H9 (cell line): Measurements from ENCODE around the gene IDH2. TPM values are rescaled to one million over a fixed set of nuclear protein-coding genes. Genes with fewer than 3 reads are reported as not detected.

ENCODE experiments used
- DNase-seq: peaks from one replicate; pipeline ENCODE4 v3.0.0-alpha.2; 2017
- H2AFZ ChIP-seq: one replicate; pipeline ENCODE4 v1.6.1; 2013; ENCODE audit warnings: mild to moderate bottlenecking, low read length, control low read depth, moderate library complexity
- H2AK5ac ChIP-seq: 2 replicates; pipeline ENCODE4 v1.6.1; 2013; ENCODE audit warnings: low read length, control low read depth, mixed read lengths; ENCODE audit not compliant: insufficient read length
- H2BK120ac ChIP-seq: one replicate; pipeline ENCODE4 v1.6.1; 2013; ENCODE audit warnings: low read depth, mild to moderate bottlenecking, low read length, control low read depth, inconsistent platforms; ENCODE audit not compliant: poor library complexity, severe bottlenecking
- H2BK12ac ChIP-seq: 2 replicates; pipeline ENCODE4 v1.6.1; 2013; ENCODE audit warnings: low read length, control low read depth, mixed read lengths, low read depth; ENCODE audit not compliant: insufficient read length
- H2BK15ac ChIP-seq: 2 replicates; pipeline ENCODE4 v1.6.1; 2013; ENCODE audit warnings: low read depth, low read length, control low read depth
- H2BK20ac ChIP-seq: one replicate; pipeline ENCODE4 v1.6.1; 2013; ENCODE audit warnings: low read depth, mild to moderate bottlenecking, low read length, control low read depth, inconsistent platforms; ENCODE audit not compliant: poor library complexity, severe bottlenecking
- H2BK5ac ChIP-seq: 2 replicates; pipeline ENCODE4 v1.6.1; 2013; ENCODE audit warnings: low read length, control low read depth, mixed read lengths; ENCODE audit not compliant: insufficient read length
- H3K14ac ChIP-seq: 2 replicates; pipeline ENCODE4 v1.6.1; 2013; ENCODE audit warnings: low read length, control low read depth; ENCODE audit not compliant: insufficient read depth
- H3K18ac ChIP-seq: 2 replicates; pipeline ENCODE4 v1.6.1; 2013; ENCODE audit warnings: low read depth, mild to moderate bottlenecking, mixed read lengths, low read length, control low read depth; ENCODE audit not compliant: insufficient read length
- H3K23ac ChIP-seq: 2 replicates; pipeline ENCODE4 v1.6.1; 2013; ENCODE audit warnings: low read length, control low read depth, mixed read lengths, low read depth; ENCODE audit not compliant: insufficient read length
- H3K23me2 ChIP-seq: 2 replicates; pipeline ENCODE4 v1.6.1; 2013; ENCODE audit warnings: low read depth, mild to moderate bottlenecking, mixed read lengths, low read length, control low read depth; ENCODE audit not compliant: insufficient read length, poor library complexity, severe bottlenecking
- H3K27ac ChIP-seq: 2 replicates; pipeline ENCODE4 v1.5.1; 2013; ENCODE audit warnings: low read length, control low read depth, mixed read lengths, low read depth; ENCODE audit not compliant: insufficient read length
- H3K27me3 ChIP-seq: 2 replicates; pipeline ENCODE4 v1.6.1; 2013; ENCODE audit warnings: low read length, control low read depth, inconsistent platforms; ENCODE audit not compliant: insufficient read depth
- H3K4ac ChIP-seq: 2 replicates; pipeline ENCODE4 v1.6.1; 2013; ENCODE audit warnings: low read depth, mild to moderate bottlenecking, control low read depth, inconsistent platforms, low read length, moderate library complexity
- H3K4me1 ChIP-seq: 2 replicates; pipeline ENCODE4 v1.6.1; 2013; ENCODE audit warnings: low read length, control low read depth, inconsistent platforms; ENCODE audit not compliant: insufficient read depth
- H3K4me2 ChIP-seq: 2 replicates; pipeline ENCODE4 v1.6.1; 2013; ENCODE audit warnings: low read length, control low read depth, mixed read lengths; ENCODE audit not compliant: insufficient read length, insufficient read depth
- H3K56ac ChIP-seq: 2 replicates; pipeline ENCODE4 v1.6.1; 2013; ENCODE audit warnings: low read depth, mild to moderate bottlenecking, mixed read lengths, low read length, control low read depth; ENCODE audit not compliant: insufficient read length
- H3K79me1 ChIP-seq: 2 replicates; pipeline ENCODE4 v1.6.1; 2013; ENCODE audit warnings: low read depth, mild to moderate bottlenecking, moderate library complexity, low read length, control low read depth, inconsistent platforms; ENCODE audit not compliant: insufficient read depth, poor library complexity, severe bottlenecking
- H3K79me2 ChIP-seq: 2 replicates; pipeline ENCODE4 v1.6.1; 2013; ENCODE audit warnings: low read length, control low read depth, inconsistent platforms; ENCODE audit not compliant: insufficient read depth
- H3K9ac ChIP-seq: 2 replicates; pipeline ENCODE4 v1.6.1; 2013; ENCODE audit warnings: low read length, control low read depth, mixed read lengths; ENCODE audit not compliant: insufficient read length; ENCODE audit errors: extremely low read depth
- H3K9me3 ChIP-seq: one replicate; pipeline ENCODE4 v1.6.1; 2013; ENCODE audit warnings: low read depth, low read length, inconsistent platforms; ENCODE audit not compliant: control insufficient read depth
- H3T11ph ChIP-seq: one replicate; pipeline ENCODE4 v1.6.1; 2013; ENCODE audit warnings: mild to moderate bottlenecking, low read length, control low read depth, inconsistent platforms
- H4K20me1 ChIP-seq: one replicate; pipeline ENCODE4 v1.6.1; 2013; ENCODE audit not compliant: control insufficient read depth, insufficient read length, insufficient read depth
- H4K5ac ChIP-seq: 2 replicates; pipeline ENCODE4 v1.6.1; 2013; ENCODE audit warnings: low read depth, mild to moderate bottlenecking, mixed read lengths, low read length, control low read depth; ENCODE audit not compliant: insufficient read length
- H4K8ac ChIP-seq: replicated peaks from 2 replicates; pipeline ENCODE4 v1.6.1; 2013; ENCODE audit warnings: low read length, control low read depth, mixed read lengths, low read depth; ENCODE audit not compliant: insufficient read length
- H4K91ac ChIP-seq: 2 replicates; pipeline ENCODE4 v1.6.1; 2013; ENCODE audit warnings: low read depth, mild to moderate bottlenecking, moderate library complexity, mixed read lengths, low read length, control low read depth; ENCODE audit not compliant: insufficient read length
- H3K27ac Mint-ChIP-seq, 3 experiments: 2 replicates in 2 of 3; 3 replicates in 1 of 3; pipeline ENCODE4 v1.8.0; 2020 to 2021; ENCODE audit warnings: mixed read lengths in 3 of 3, mild to moderate bottlenecking in 1 of 3, moderate library complexity in 1 of 3
- H3K27me3 Mint-ChIP-seq: 2 replicates; pipeline ENCODE4 v1.8.0; 2021; ENCODE audit warnings: low read depth, mild to moderate bottlenecking, moderate library complexity, mixed read lengths
- H3K36me3 Mint-ChIP-seq, 3 experiments: 2 replicates in 2 of 3; 3 replicates in 1 of 3; pipeline ENCODE4 v1.8.0; 2020 to 2021; ENCODE audit warnings: low read depth in 3 of 3, mixed read lengths in 3 of 3; ENCODE audit not compliant: insufficient read depth in 1 of 3
- H3K4me1 Mint-ChIP-seq, 2 experiments: 2 replicates each; pipeline ENCODE4 v1.8.0; 2020; ENCODE audit warnings: mixed read lengths in 2 of 2
- H3K4me3 Mint-ChIP-seq, 2 experiments: 2 replicates in 1 of 2; 3 replicates in 1 of 2; pipeline ENCODE4 v1.8.0; 2020 to 2021; ENCODE audit warnings: mild to moderate bottlenecking in 2 of 2, mixed read lengths in 2 of 2, moderate library complexity in 1 of 2
- H3K9me3 Mint-ChIP-seq, 2 experiments: 2 replicates in 1 of 2; 3 replicates in 1 of 2; pipeline ENCODE4 v1.8.0; 2020; ENCODE audit warnings: mild to moderate bottlenecking in 2 of 2, mixed read lengths in 2 of 2, moderate library complexity in 1 of 2
- CTCF ChIP-seq: fragments of 200-600 bp; sonication (generic); conservative IDR thresholded peaks from 3 replicates; pipeline ENCODE4 v1.8.0; 2021; ENCODE audit warnings: antibody characterized with exemption, mild to moderate bottlenecking
- WGBS: extraction: QIAGEN DNeasy Blood & Tissue Kit; methylation state at CpG from one replicate; pipeline ENCODE4 v1.1.7; 2013; ENCODE audit warnings: missing lambda C conversion rate, low lambda C conversion rate, mixed read lengths; ENCODE audit not compliant: insufficient read length; ENCODE audit errors: extremely low coverage; 5-methylcytosine and 5-hydroxymethylcytosine counted together
- total RNA-seq: library from RNA; stranded (reverse); gene quantifications from 2 replicates; pipeline ENCODE4 v1.2.1, GENCODE V29; 2021

IDH2 gene
- total RNA-seq, 1 experiment from 2014 or later: 57.7 TPM

GRCh38 chr15:90079619-90080457, 22.4 kb downstream of the IDH2 start:
- H4K20me1 ChIP-seq: peaks cover under 1% of the 10 kb centered on the region
- no peaks in the 10 kb centered on the region for H3K27me3 Mint-ChIP-seq
- no peak overlapping the region for H3K23ac ChIP-seq
- H3K14ac ChIP-seq: no peak overlapping the region; the same call in 1 of the 2 replicates
- no peak overlapping the region for H2BK120ac ChIP-seq
- H3K9me3 Mint-ChIP-seq: no peaks in the 10 kb centered on the region
- WGBS: no CpG with 5 or more reads among the region's 28 CpGs
- H4K91ac ChIP-seq: no peak overlapping the region
- no peak overlapping the region for H3T11ph ChIP-seq
- H2AFZ ChIP-seq: no peak overlapping the region
- no peak overlapping the region for H4K5ac ChIP-seq
- H3K4ac ChIP-seq: no peak overlapping the region
- no peak overlapping the region for H3K56ac ChIP-seq
- no peak overlapping the region for H2BK20ac ChIP-seq
- H2BK15ac ChIP-seq: no peak overlapping the region
- H3K9me3 ChIP-seq: no peaks in the 10 kb centered on the region
- no peak overlapping the region for H3K4me2 ChIP-seq
- no peaks in the 10 kb centered on the region for H3K79me2 ChIP-seq
- H3K27ac ChIP-seq: no peak overlapping the region
- H3K9ac ChIP-seq: no peak overlapping the region
- no peak for DNase-seq
- no peaks in the 10 kb centered on the region for H3K79me1 ChIP-seq
- H2AK5ac ChIP-seq: no peak overlapping the region
- H2BK12ac ChIP-seq: no peak overlapping the region
- H4K8ac ChIP-seq: no peak overlapping the region
- H3K27me3 ChIP-seq: no peaks in the 10 kb centered on the region
- H2BK5ac ChIP-seq: no peak overlapping the region
- H3K4me3 Mint-ChIP-seq: no peak overlapping the region
- H3K18ac ChIP-seq: no peak overlapping the region
- no peaks in the 10 kb centered on the region; the same call in 1 of the 2 replicates for H3K4me1 ChIP-seq
- H3K36me3 Mint-ChIP-seq: peaks cover 4 to 18% (median 15%) of the 10 kb centered on the region in 3 experiments; a peak in 4 of 7 replicates
- peak overlapping the region in 2 of 3 experiments; percentile 11 to 27; a peak in 1 of 7 replicates for H3K27ac Mint-ChIP-seq
- TF ChIP-seq CTCF: no peak
- no peaks in the 10 kb centered on the region for H3K23me2 ChIP-seq
- peaks cover 23 to 30% of the 10 kb centered on the region in 2 experiments for H3K4me1 Mint-ChIP-seq
